GM23338 (cell line): ENCODE data around the gene ANTKMT. TPM values are rescaled to one million over a fixed set of nuclear protein-coding genes. Genes with fewer than 3 reads are reported as not detected.
A peak's percentile ranks its signal among the peaks of the same experiment; 100 is the strongest.

Experiments used
- ATAC-seq: fragments of 200-7000 bp; cut with Tn5 transposase; 3 replicates; pipeline ENCODE4 v1.9.1; 2020
- DNase-seq: peaks from one replicate; pipeline ENCODE4 v3.0.0-alpha.2; 2015; ENCODE audit warnings: low spot score
- H2AFZ ChIP-seq: fragments of 200-600 bp; sonication (generic); 2 replicates; pipeline ENCODE4 v1.8.0; 2016; ENCODE audit warnings: antibody characterized with exemption, mild to moderate bottlenecking, moderate library complexity
- H3F3A ChIP-seq: fragments of 200-600 bp; sonication (generic); replicated peaks from 2 replicates; pipeline ENCODE4 v1.8.0; 2017; ENCODE audit warnings: antibody characterized with exemption, mixed run types, low read depth
- H3K27ac ChIP-seq: fragments of 200-600 bp; sonication (generic); 2 replicates; pipeline ENCODE4 v1.6.1; 2016; ENCODE audit warnings: low read depth
- H3K27me3 ChIP-seq: fragments of 200-600 bp; sonication (generic); 2 replicates; pipeline ENCODE4 v1.8.0; 2016; ENCODE audit warnings: mild to moderate bottlenecking, mixed run types, moderate library complexity; ENCODE audit not compliant: insufficient read depth
- H3K36me3 ChIP-seq: fragments of 200-600 bp; sonication (generic); 2 replicates; pipeline ENCODE4 v1.8.0; 2016; ENCODE audit warnings: mild to moderate bottlenecking; ENCODE audit not compliant: insufficient read depth
- H3K4me1 ChIP-seq: fragments of 200-600 bp; sonication (generic); 2 replicates; pipeline ENCODE4 v1.8.0; 2016; ENCODE audit warnings: mild to moderate bottlenecking, moderate library complexity; ENCODE audit not compliant: insufficient read depth
- H3K4me2 ChIP-seq: fragments of 200-600 bp; sonication (generic); 2 replicates; pipeline ENCODE4 v1.7.1; 2017; ENCODE audit warnings: mixed run types
- H3K4me3 ChIP-seq: fragments of 200-600 bp; sonication (generic); 2 replicates; pipeline ENCODE4 v1.6.1; 2016; ENCODE audit warnings: mixed run types
- H3K79me2 ChIP-seq: fragments of 200-600 bp; sonication (generic); replicated peaks from 2 replicates; pipeline ENCODE4 v1.8.0; 2017; ENCODE audit warnings: mild to moderate bottlenecking; ENCODE audit not compliant: insufficient read depth
- H3K9me2 ChIP-seq: fragments of 200-600 bp; sonication (generic); 2 replicates; pipeline ENCODE4 v1.8.0; 2017; ENCODE audit not compliant: insufficient read depth
- H4K20me1 ChIP-seq: fragments of 200-600 bp; sonication (generic); replicated peaks from 2 replicates; pipeline ENCODE4 v1.8.0; 2017; ENCODE audit warnings: mild to moderate bottlenecking; ENCODE audit not compliant: insufficient read depth
- H3K27ac Mint-ChIP-seq: 2 replicates; pipeline ENCODE4 v1.8.0; 2020; ENCODE audit warnings: inconsistent platforms, mild to moderate bottlenecking, moderate library complexity, mixed read lengths
- H3K27me3 Mint-ChIP-seq: 3 replicates; pipeline ENCODE4 v1.8.0; 2022; ENCODE audit warnings: low read depth, mild to moderate bottlenecking, moderate library complexity, mixed read lengths, inconsistent platforms; ENCODE audit not compliant: insufficient read depth, poor library complexity
- H3K36me3 Mint-ChIP-seq: 3 replicates; pipeline ENCODE4 v1.8.0; 2021; ENCODE audit warnings: low read depth, mild to moderate bottlenecking, inconsistent platforms, moderate library complexity, mixed read lengths
- H3K4me1 Mint-ChIP-seq: 3 replicates; pipeline ENCODE4 v1.8.0; 2020; ENCODE audit warnings: mild to moderate bottlenecking, inconsistent platforms, mixed read lengths
- H3K4me3 Mint-ChIP-seq: 3 replicates; pipeline ENCODE4 v1.8.0; 2021; ENCODE audit warnings: moderate library complexity, mild to moderate bottlenecking, inconsistent platforms, mixed read lengths
- H3K9me3 Mint-ChIP-seq: 3 replicates; pipeline ENCODE4 v1.8.0; 2020; ENCODE audit warnings: moderate library complexity, mild to moderate bottlenecking, inconsistent platforms, mixed read lengths
- CREB1 ChIP-seq: fragments of 250-450 bp; sonication (Bioruptor Pico); IDR thresholded peaks from 2 replicates; pipeline ENCODE4 v1.5.0; 2020; ENCODE audit warnings: low read depth, mild to moderate bottlenecking, moderate library complexity
- CTCF ChIP-seq, 2 experiments: fragments of 200-600 bp in 1 of 2; sonication (generic) in 1 of 2; conservative IDR thresholded peaks; 2 replicates each; pipeline versions ENCODE4 v1.5.1 to v1.6.1; 2016 to 2017; ENCODE audit warnings: antibody characterized with exemption in 2 of 2, low read depth in 2 of 2, mild to moderate bottlenecking in 2 of 2, moderate library complexity in 1 of 2
- NANOG ChIP-seq: IDR thresholded peaks from 2 replicates; pipeline ENCODE4 v1.6.1; 2016; ENCODE audit warnings: antibody characterized with exemption, borderline replicate concordance
- POLR2AphosphoS5 ChIP-seq: IDR thresholded peaks from 2 replicates; pipeline ENCODE4 v1.6.1; 2016; ENCODE audit warnings: antibody characterized with exemption, low read depth
- STAT1 ChIP-seq: IDR thresholded peaks from one replicate; pipeline ENCODE4 v1.6.1; 2016; ENCODE audit warnings: antibody characterized with exemption; ENCODE audit not compliant: unreplicated experiment
- ZNF331 ChIP-seq: fragments of 250-450 bp; sonication (Bioruptor Pico); IDR thresholded peaks from 2 replicates; pipeline ENCODE4 v1.5.0; 2020; ENCODE audit warnings: low read depth, mild to moderate bottlenecking, moderate library complexity
- ZNF462 ChIP-seq: fragments of 250-450 bp; sonication (Bioruptor Pico); IDR thresholded peaks from 2 replicates; pipeline ENCODE4 v1.5.0; 2020; ENCODE audit warnings: mild to moderate bottlenecking, moderate library complexity
- polyA plus RNA-seq: library from polyadenylated mRNA; unstranded; fragments of >200 nt; fragmentation: Nextera tagmentation; extraction: Ambion mirVana; gene quantifications from 2 replicates; pipeline ENCODE4 v1.2.1, GENCODE V29; 2016
- total RNA-seq: library from RNA; depleted of rRNA; stranded (reverse); fragments of >200 nt; shearing (Covaris generic); gene quantifications from 2 replicates; pipeline ENCODE4 v1.2.3, GENCODE V29; 2014

The ANTKMT gene
- total and polyA plus RNA-seq, 2 experiments from 2014 or later: 23.8 to 37.2 TPM

- Mint-ChIP-seq H3K9me3 (no peaks in the 10 kb centered on the region; the same call in 1 of the 3 replicates), H3K4me1 (peaks cover 28% of the 10 kb centered on the region), H3K36me3 (peaks cover 24% of the 10 kb centered on the region), H3K27ac (peak within 1 kb of the TSS; percentile 59), H3K27me3 (peaks cover 27% of the 10 kb centered on the region), H3K4me3 (peak within 1 kb of the TSS; percentile 84)
- H3K27ac ChIP-seq: no peak within 1 kb of the TSS
- peak; percentile 95 for DNase-seq
- peaks cover 14% of the 10 kb centered on the region; the same call in 1 of the 2 replicates for H4K20me1 ChIP-seq
- H3K4me2 ChIP-seq: peak within 1 kb of the TSS; percentile 86
- no peaks in the 10 kb centered on the region; the same call in 1 of the 2 replicates for H3K36me3 ChIP-seq
- H3K4me1 ChIP-seq: peaks cover 16% of the 10 kb centered on the region; the same call in 1 of the 2 replicates
- TF ChIP-seq ZNF331 (CRISPR knock-in tag) (no peak), POLR2AphosphoS5 (peak; percentile 77), ZNF462 (no peak), NANOG (no peak), STAT1 (no peak), CTCF (conservative IDR thresholded peaks at IDR 0.05; ENCODE audit: low read depth in 2 of 2) (no peak), CREB1 (CRISPR knock-in tag) (no peak)
- peaks cover 9% of the 10 kb centered on the region; the same call in 1 of the 2 replicates for H3K79me2 ChIP-seq
- peak within 1 kb of the TSS; percentile 71 for H3K4me3 ChIP-seq
- H2AFZ ChIP-seq: 0 out of 2 replicates have a peak within 1 kb of the TSS, but pooled peaks have one; percentile 59
- no peaks in the 10 kb centered on the region for H3K9me2 ChIP-seq
- H3F3A ChIP-seq: peaks cover 27% of the 10 kb centered on the region
- peak; percentile 5 for ATAC-seq
- H3K27me3 ChIP-seq: no peaks in the 10 kb centered on the region
Measured at GRCh38 chr16:679814-680624, 40.9 kb upstream of the ANTKMT start, which contains the start of gene STUB1. TSS of gene STUB1 (plus strand) at chr16:680410. CDS start at chr16:680526, 116 bp downstream.
